Peyer's patch (tissue), 4 donors: Measurements from ENCODE around the gene CRYL1.

ENCODE experiments used
- CTCF ChIP-seq, 6 experiments: fragments of 450-650 bp in 4 of 6; fragments of 200-600 bp in 2 of 6; sonication (generic) in 1 of 6; IDR thresholded peaks; one replicate each; pipeline ENCODE4 v1.5.1; 2017 to 2019; ENCODE audit warnings: antibody characterized with exemption in 6 of 6, mild to moderate bottlenecking in 3 of 6, moderate library complexity in 1 of 6
- POLR2A ChIP-seq, 2 donors: fragments of 450-650 bp; IDR thresholded peaks; one replicate each; pipeline ENCODE4 v1.5.1; 2017; ENCODE audit warnings: antibody characterized with exemption in 2 of 2, mild to moderate bottlenecking in 2 of 2, moderate library complexity in 2 of 2

DNA sequence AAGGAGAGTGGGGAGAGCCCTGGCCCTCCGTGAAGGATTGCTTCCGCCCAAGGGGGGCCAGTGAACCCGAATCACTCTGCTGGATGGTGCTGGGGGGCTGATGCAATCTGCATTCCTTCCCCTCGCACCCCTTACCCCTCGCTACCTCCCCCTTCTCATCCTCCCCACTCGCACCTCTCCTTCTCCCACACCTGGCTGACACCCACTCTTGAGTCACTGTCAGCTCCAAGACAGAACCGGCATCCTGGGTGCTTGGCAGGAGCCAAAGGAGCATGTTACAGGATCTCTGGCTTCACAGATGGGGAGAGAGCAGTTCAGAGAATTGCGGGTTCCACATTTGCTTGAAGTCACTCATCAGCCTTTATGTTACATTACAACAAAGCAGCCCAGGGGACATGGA is 167.6 kb downstream of the CRYL1 start:
- TF ChIP-seq CTCF (IDR thresholded peaks at IDR 0.05) (no peak), POLR2A (IDR thresholded peaks at IDR 0.05) (no peak)
